ENCODE results near the gene RPL10A.
"Not testable (repeated sequence)": the region's sequence is repeated elsewhere in the genome, so short reads cannot be mapped to it uniquely, and the experiment has no call there.

RPL10A gene

GRCh38 chr6:35468181-35468979 is at the start of gene RPL10A:
Gene RPL10A, plus strand, starts transcription at chr6:35468401. Its CDS starts 34 bp downstream, at chr6:35468435.
- peak; percentile 93 for DNase-seq

GRCh38 chr6:35419417-35419816 is 48.8 kb upstream of the RPL10A start:
- DNase-seq = no peak

GRCh38 chr6:35419961-35420360 is 48.2 kb upstream of the RPL10A start:
- no peak for DNase-seq

GRCh38 chr6:35425284-35425683 is 42.9 kb upstream of the RPL10A start:
- DNase-seq = no peak

GRCh38 chr6:35426074-35426473 is 42.1 kb upstream of the RPL10A start:
- no peak for DNase-seq

- DNase-seq = no peak
Observed at GRCh38 chr6:35427435-35427834, 40.8 kb upstream of the RPL10A start.

GRCh38 chr6:35427851-35428321 is 40.3 kb upstream of the RPL10A start:
- DNase-seq = no peak

GRCh38 chr6:35428421-35429149 is 39.6 kb upstream of the RPL10A start:
- DNase-seq = no peak

GRCh38 chr6:35429463-35429862 is 38.7 kb upstream of the RPL10A start:
- DNase-seq = no peak

GRCh38 chr6:35432291-35432690 is 35.9 kb upstream of the RPL10A start:
- no peak for DNase-seq

- DNase-seq = not testable (repeated sequence)
Observed at GRCh38 chr6:35432702-35433101, 35.5 kb upstream of the RPL10A start.

GRCh38 chr6:35435074-35435837 is 32.9 kb upstream of the RPL10A start:
- DNase-seq = no peak

GRCh38 chr6:35436071-35436857 is 31.9 kb upstream of the RPL10A start:
- no peak for DNase-seq

- DNase-seq = not testable (repeated sequence)
Observed at GRCh38 chr6:35438378-35439065, 29.7 kb upstream of the RPL10A start.

- no peak for DNase-seq
Observed at GRCh38 chr6:35439308-35439707, 28.9 kb upstream of the RPL10A start.

- no peak for DNase-seq
Observed at GRCh38 chr6:35441205-35441604, 27.0 kb upstream of the RPL10A start.

GRCh38 chr6:35441642-35442041 is 26.6 kb upstream of the RPL10A start:
- DNase-seq = no peak

GRCh38 chr6:35442693-35443092 is 25.5 kb upstream of the RPL10A start:
- no peak for DNase-seq

GRCh38 chr6:35443341-35444030 is 24.7 kb upstream of the RPL10A start:
- no peak for DNase-seq

- no peak for DNase-seq
Observed at GRCh38 chr6:35445691-35446090, 22.5 kb upstream of the RPL10A start.

- DNase-seq = no peak
Observed at GRCh38 chr6:35448191-35448590, 20.0 kb upstream of the RPL10A start.

Data from NCI-H1048 (cell line).